Measurements from ENCODE around the gene LMF1.

LMF1 gene

GRCh38 chr16:970766-971581 is at the start of gene LMF1:
Gene LMF1, minus strand, starts transcription at chr16:970984. Its CDS starts 4 bp downstream, at chr16:970980.
- no peak for DNase-seq

GRCh38 chr16:1020091-1020399 is 49.3 kb upstream of the LMF1 start:
- no peak for DNase-seq

GRCh38 chr16:1019231-1020090 is 48.7 kb upstream of the LMF1 start:
- no peak for DNase-seq

- no peak for DNase-seq
Measured at GRCh38 chr16:1018447-1019198, 47.8 kb upstream of the LMF1 start.

GRCh38 chr16:1014771-1015495 is 44.1 kb upstream of the LMF1 start:
- DNase-seq: no peak

GRCh38 chr16:1014221-1014620 is 43.4 kb upstream of the LMF1 start:
- no peak for DNase-seq

GRCh38 chr16:1013593-1013900 is 42.8 kb upstream of the LMF1 start:
- no peak for DNase-seq

GRCh38 chr16:1012722-1013592 is 42.2 kb upstream of the LMF1 start:
- no peak for DNase-seq

GRCh38 chr16:1012135-1012534 is 41.4 kb upstream of the LMF1 start:
- DNase-seq: no peak

- DNase-seq: no peak
Measured at GRCh38 chr16:1011316-1012082, 40.7 kb upstream of the LMF1 start.

- no peak for DNase-seq
Measured at GRCh38 chr16:1010815-1011214, 40.0 kb upstream of the LMF1 start.

GRCh38 chr16:1010251-1010650 is 39.5 kb upstream of the LMF1 start:
- no peak for DNase-seq

GRCh38 chr16:1009358-1010150 is 38.8 kb upstream of the LMF1 start:
- no peak for DNase-seq

GRCh38 chr16:1008085-1008484 is 37.3 kb upstream of the LMF1 start:
- no peak for DNase-seq

GRCh38 chr16:1007284-1007850 is 36.6 kb upstream of the LMF1 start:
- no peak for DNase-seq

- no peak for DNase-seq
Measured at GRCh38 chr16:1006781-1007180, 36.0 kb upstream of the LMF1 start.

GRCh38 chr16:1005286-1005685 is 34.5 kb upstream of the LMF1 start:
- DNase-seq: no peak

GRCh38 chr16:1003391-1004347 is 32.9 kb upstream of the LMF1 start:
- no peak for DNase-seq

All from cortex of kidney (tissue), 1 donor.